Prostate gland (tissue), 2 donors: Measurements from ENCODE around the gene PNMA1.

Experiments
- CTCF ChIP-seq, 4 experiments: fragments of 200-600 bp in 2 of 4; fragments of 450-650 bp in 2 of 4; sonication (generic) in 2 of 4; IDR thresholded peaks; 1 replicate in 3 of 4; 2 replicates in 1 of 4; pipeline ENCODE4 v1.5.1; 2016 to 2019; ENCODE audit warnings: antibody characterized with exemption in 4 of 4, mild to moderate bottlenecking in 2 of 4, moderate library complexity in 2 of 4
- POLR2AphosphoS5 ChIP-seq: sonication (generic); formaldehyde crosslinking; IDR thresholded peaks from one replicate; pipeline ENCODE4 v1.6.1; 2017; ENCODE audit warnings: antibody characterized with exemption

- TF ChIP-seq CTCF (IDR thresholded peaks at IDR 0.05) (no peak), POLR2AphosphoS5 (no peak)
Measured at GRCh38 chr14:73678698-73679097, 35.5 kb downstream of the PNMA1 start.
